H1 (cell line): ENCODE data around the gene MSH5. TPM values are rescaled to one million over a fixed set of nuclear protein-coding genes. Genes with fewer than 3 reads are reported as not detected.

Experiments used
- CTCF ChIA-PET: fragments of 300-600 bp; sonication (Branson Sonifier 250); formaldehyde crosslinking; loops from one replicate; lab custom pipeline; 2021; ENCODE audit not compliant: partially characterized antibody; lab: Charles Lee
- POLR2A ChIA-PET: fragments of 300-600 bp; sonication (Branson Sonifier 250); formaldehyde crosslinking; loops from one replicate; lab custom pipeline; 2021; ENCODE audit warnings: inconsistent platforms; ENCODE audit not compliant: partially characterized antibody; lab: Charles Lee
- DNase-seq, 2 experiments: peaks; one replicate each; pipeline versions ENCODE4 v3.0.0 to v3.0.0-alpha.2; 2010 to 2022; ENCODE audit warnings: low spot score in 2 of 2, low read depth in 1 of 2, mixed read lengths in 1 of 2
- FAIRE-seq: peaks from 2 replicates; lab custom pipeline; 2011; peaks lifted over from hg19 to GRCh38; lab: Jason Lieb, UNC
- H2AFZ ChIP-seq: 2 replicates; pipeline ENCODE4 v1.8.1; 2012; ENCODE audit warnings: low read length, inconsistent platforms
- H2AK5ac ChIP-seq: 2 replicates; pipeline ENCODE4 v1.6.1; 2013; ENCODE audit warnings: low read depth, low read length
- H2BK120ac ChIP-seq: replicated peaks from 2 replicates; pipeline ENCODE3; 2013; ENCODE audit warnings: low read depth, low read length, inconsistent platforms
- H2BK12ac ChIP-seq: 2 replicates; pipeline ENCODE4 v1.6.1; 2013; ENCODE audit warnings: low read depth, low read length
- H2BK15ac ChIP-seq: 2 replicates; pipeline ENCODE4 v1.6.1; 2013; ENCODE audit warnings: low read length
- H2BK20ac ChIP-seq: 2 replicates; pipeline ENCODE4 v1.6.1; 2013; ENCODE audit warnings: low read length
- H2BK5ac ChIP-seq: 2 replicates; pipeline ENCODE4 v1.6.1; 2013; ENCODE audit warnings: low read depth, low read length
- H3K14ac ChIP-seq: 2 replicates; pipeline ENCODE4 v1.6.1; 2013; ENCODE audit warnings: inconsistent platforms; ENCODE audit not compliant: insufficient read length
- H3K18ac ChIP-seq: 2 replicates; pipeline ENCODE4 v1.6.1; 2013; ENCODE audit warnings: low read length; ENCODE audit errors: extremely low read depth
- H3K23ac ChIP-seq: 2 replicates; pipeline ENCODE4 v1.6.1; 2013; ENCODE audit warnings: inconsistent platforms; ENCODE audit not compliant: insufficient read length
- H3K23me2 ChIP-seq: 2 replicates; pipeline ENCODE4 v1.6.1; 2013; ENCODE audit warnings: low read depth, low read length
- H3K27ac ChIP-seq: 2 replicates; pipeline ENCODE4 v1.6.1; 2011; ENCODE audit warnings: low read depth, low read length, inconsistent platforms
- H3K27me3 ChIP-seq, 4 experiments: replicated peaks in 1 of 4; 1 replicate in 1 of 4; 2 replicates in 3 of 4; pipeline versions ENCODE4 v1.6.1 to v1.8.1; 2011 to 2013; ENCODE audit warnings: low read length in 3 of 4, mild to moderate bottlenecking in 3 of 4, inconsistent platforms in 2 of 4, mixed read lengths in 2 of 4, moderate library complexity in 1 of 4; ENCODE audit not compliant: control insufficient read depth in 3 of 4, insufficient read depth in 3 of 4; ENCODE audit errors: extremely low read depth in 1 of 4
- H3K36me3 ChIP-seq, 4 experiments: 2 replicates each; pipeline versions ENCODE4 v1.6.1 to v1.8.1; 2011 to 2013; ENCODE audit warnings: mild to moderate bottlenecking in 4 of 4, low read length in 3 of 4, moderate library complexity in 2 of 4, control low read depth in 1 of 4, inconsistent platforms in 1 of 4; ENCODE audit not compliant: insufficient read depth in 4 of 4, control insufficient read depth in 2 of 4
- H3K4ac ChIP-seq: replicated peaks from 2 replicates; pipeline ENCODE3; 2013; ENCODE audit warnings: low read length, low read depth, mixed read lengths, inconsistent platforms; ENCODE audit not compliant: insufficient read length
- H3K4me1 ChIP-seq, 4 experiments: replicated peaks in 1 of 4; 1 replicate in 1 of 4; 2 replicates in 3 of 4; pipeline versions ENCODE4 v1.6.1 to v1.8.1; 2011 to 2013; ENCODE audit warnings: low read length in 3 of 4, inconsistent platforms in 2 of 4, mixed read lengths in 1 of 4; ENCODE audit not compliant: insufficient read depth in 4 of 4, control insufficient read depth in 3 of 4
- H3K4me2 ChIP-seq, 2 experiments: 2 replicates each; pipeline versions ENCODE4 v1.6.1 to v1.8.1; 2011 to 2013; ENCODE audit warnings: low read depth in 2 of 2, low read length in 2 of 2, control low read depth in 1 of 2, inconsistent platforms in 1 of 2, mild to moderate bottlenecking in 1 of 2; ENCODE audit not compliant: insufficient read depth in 1 of 2
- H3K4me3 ChIP-seq, 4 experiments: fragments of 200-600, 300-600 bp in 1 of 4; sonication (generic), shearing (Covaris generic), sonication (Bioruptor Twin) in 1 of 4; 2 replicates each; pipeline versions ENCODE4 v1.5.1 to v1.8.1; 2011 to 2016; ENCODE audit warnings: low read length in 4 of 4, low read depth in 3 of 4, control low read depth in 2 of 4, inconsistent platforms in 2 of 4, mild to moderate bottlenecking in 2 of 4, mixed read lengths in 1 of 4, moderate library complexity in 1 of 4; ENCODE audit not compliant: insufficient read depth in 2 of 4; ENCODE audit errors: extremely low read depth in 1 of 4
- H3K56ac ChIP-seq: replicated peaks from 2 replicates; pipeline ENCODE3; 2013; ENCODE audit warnings: low read depth, mild to moderate bottlenecking, mixed read lengths, low read length, inconsistent platforms; ENCODE audit not compliant: insufficient read length
- H3K79me1 ChIP-seq: 2 replicates; pipeline ENCODE4 v1.6.1; 2013; ENCODE audit warnings: low read depth, low read length, control low read depth
- H3K79me2 ChIP-seq, 2 experiments: 2 replicates each; pipeline versions ENCODE4 v1.6.1 to v1.8.1; 2012 to 2013; ENCODE audit warnings: low read length in 2 of 2, mild to moderate bottlenecking in 2 of 2, inconsistent platforms in 1 of 2; ENCODE audit not compliant: insufficient read depth in 2 of 2, control insufficient read depth in 1 of 2
- H3K9ac ChIP-seq, 4 experiments: replicated peaks in 1 of 4; 1 replicate in 1 of 4; 2 replicates in 3 of 4; pipeline versions ENCODE4 v1.6.1 to v1.8.1; 2011 to 2013; ENCODE audit warnings: low read depth in 3 of 4, low read length in 3 of 4, control low read depth in 2 of 4, mild to moderate bottlenecking in 2 of 4, moderate library complexity in 2 of 4, inconsistent platforms in 1 of 4; ENCODE audit errors: extremely low read depth in 1 of 4
- H3K9me3 ChIP-seq, 2 experiments: 2 replicates each; pipeline versions ENCODE4 v1.6.1 to v1.8.1; 2012 to 2013; ENCODE audit warnings: mild to moderate bottlenecking in 2 of 2, moderate library complexity in 2 of 2, control low read depth in 1 of 2, inconsistent platforms in 1 of 2, low read depth in 1 of 2, low read length in 1 of 2, mixed read lengths in 1 of 2; ENCODE audit not compliant: insufficient read depth in 2 of 2
- H4K20me1 ChIP-seq, 2 experiments: replicated peaks in 1 of 2; 2 replicates each; pipeline versions ENCODE3 to v1.8.1; 2011 to 2013; ENCODE audit warnings: inconsistent platforms in 2 of 2, low read length in 2 of 2, mild to moderate bottlenecking in 1 of 2; ENCODE audit not compliant: insufficient read depth in 2 of 2, control insufficient read depth in 1 of 2
- H4K5ac ChIP-seq: 2 replicates; pipeline ENCODE4 v1.6.1; 2013; ENCODE audit warnings: low read length, low read depth, mixed read lengths, inconsistent platforms; ENCODE audit not compliant: insufficient read length
- H4K8ac ChIP-seq: 2 replicates; pipeline ENCODE4 v1.8.0; 2013; ENCODE audit warnings: mild to moderate bottlenecking, moderate library complexity, low read length, inconsistent platforms; ENCODE audit not compliant: insufficient read depth; ENCODE audit errors: extremely low read depth
- H4K91ac ChIP-seq: replicated peaks from 2 replicates; pipeline ENCODE3; 2013; ENCODE audit warnings: low read length, mixed read lengths, inconsistent platforms; ENCODE audit not compliant: insufficient read length
- BRCA1 ChIP-seq: IDR thresholded peaks from 2 replicates; pipeline ENCODE4 v1.6.1; 2012; ENCODE audit warnings: low read depth, low read length, improper control_type of control experiment
- EP300 ChIP-seq, 2 experiments: IDR thresholded peaks; 1 replicate in 1 of 2; 2 replicates in 1 of 2; pipeline ENCODE4 v1.6.1; 2011 to 2012; ENCODE audit warnings: low read depth in 2 of 2, low read length in 2 of 2, mild to moderate bottlenecking in 2 of 2, borderline replicate concordance in 1 of 2, inconsistent platforms in 1 of 2, moderate library complexity in 1 of 2
- SP4 ChIP-seq: IDR thresholded peaks from 2 replicates; pipeline ENCODE4 v1.6.1; 2012; ENCODE audit warnings: low read length, inconsistent platforms
- WGBS, 2 experiments: shearing (Covaris generic) in 1 of 2; methylation state at CpG; one replicate each; pipeline versions ENCODE4 v1.1.6 to v1.1.7; 2013 to 2015; ENCODE audit warnings: low lambda C conversion rate in 2 of 2, mixed read lengths in 2 of 2, inconsistent platforms in 1 of 2, low coverage in 1 of 2, missing lambda C conversion rate in 1 of 2; ENCODE audit not compliant: insufficient replicate concordance in 2 of 2, insufficient coverage in 1 of 2, insufficient read length in 1 of 2; ENCODE audit errors: extremely low coverage in 1 of 2, missing lambda C conversion rate in 1 of 2; 5-methylcytosine and 5-hydroxymethylcytosine counted together
- polyA plus RNA-seq, 7 experiments: library from polyadenylated mRNA; depleted of rRNA in 3 of 7; stranded (reverse) in 5 of 7; unstranded in 2 of 7; fragments of >200 nt in 5 of 7; fragments of 200-250 nt in 2 of 7; gene quantifications; 1 replicate in 5 of 7; 2 replicates in 1 of 7; 4 replicates in 1 of 7; pipeline versions ENCODE4 v1.2.1 to v1.2.3, GENCODE V29; 2011 to 2013; ENCODE audit warnings: missing spikeins in 2 of 7, mixed read lengths in 2 of 7
- total RNA-seq: library from RNA; stranded (reverse); fragmentation: NEBNext Ultra II Directional; extraction: Animal tissue kit (Norgen Biotek cat#: 25700); gene quantifications from 2 replicates; pipeline ENCODE4 v1.2.1, GENCODE V29; 2021

MSH5 gene
- total and polyA plus RNA-seq, 2 of the 8 experiments (the other 6 are each of a cell fraction or from before 2014, with no cell fraction given) = 25.3 to 26.5 TPM

GRCh38 chr6:31797588-31797987 is 57.8 kb downstream of the MSH5 start:
- H3K9me3 ChIP-seq = no peaks in the 10 kb centered on the region
- H2BK5ac ChIP-seq = no peak overlapping the region
- H2BK15ac ChIP-seq = no peak overlapping the region
- H2BK12ac ChIP-seq = no peak overlapping the region
- peaks cover 5% of the 10 kb centered on the region; the same call in 1 of the 2 replicates for H3K23me2 ChIP-seq
- no peak for TF ChIP-seq SP4
- TF ChIP-seq EP300 (IDR thresholded peaks at IDR 0.05; ENCODE audit: borderline replicate concordance in 1 of 2, low read depth in 2 of 2, low read length in 2 of 2) = no peak
- TF ChIP-seq BRCA1 = no peak
- H2AK5ac ChIP-seq = no peak overlapping the region
- no peak for FAIRE-seq
- H4K91ac ChIP-seq = no peak overlapping the region
- peaks cover 0 to 19% of the 10 kb centered on the region in 2 experiments; a peak in 2 of 4 replicates for H3K79me2 ChIP-seq
- H3K27me3 ChIP-seq = no peaks in the 10 kb centered on the region
- CTCF ChIA-PET = interaction anchor here (0.7 to 5.9 kb wide), 6 partner anchors 8 to 34 kb away, joined by 3 to 28 read pairs (median 4); partner anchors contain the start of genes HSPA1A, HSPA1L and LSM2
- no peak overlapping the region for H2BK120ac ChIP-seq
- peaks cover 3% of the 10 kb centered on the region; the same call in 1 of the 2 replicates for H3K79me1 ChIP-seq
- peaks cover 0 to 2% (median under 1%) of the 10 kb centered on the region in 4 experiments; a peak in 3 of 7 replicates for H3K4me1 ChIP-seq
- H4K8ac ChIP-seq = no peak overlapping the region
- H2AFZ ChIP-seq = no peak overlapping the region
- H3K23ac ChIP-seq = no peak overlapping the region
- peaks cover 1 to 2% of the 10 kb centered on the region in 2 experiments for H4K20me1 ChIP-seq
- H3K27ac ChIP-seq = no peak overlapping the region
- H3K4me2 ChIP-seq = no peak overlapping the region
- no peak for DNase-seq
- no peak overlapping the region for H3K4me3 ChIP-seq
- H4K5ac ChIP-seq = no peak overlapping the region
- WGBS, 2 experiments = 92% methylated on average over 5 of the region's 5 CpGs; no CpG with 5 or more reads in 1 of the 2 experiments
- H3K9ac ChIP-seq = no peak overlapping the region
- H3K4ac ChIP-seq = no peak overlapping the region
- H2BK20ac ChIP-seq = no peak overlapping the region
- no peak overlapping the region for H3K14ac ChIP-seq
- H3K56ac ChIP-seq = no peak overlapping the region
- H3K18ac ChIP-seq = no peak overlapping the region
- peaks cover 2 to 26% (median 13%) of the 10 kb centered on the region in 4 experiments; a peak in 5 of 8 replicates for H3K36me3 ChIP-seq
- POLR2A ChIA-PET = interaction anchor here (0.9 to 7.6 kb wide), 6 partner anchors 8 to 71 kb away, joined by 3 to 81 read pairs (median 15); partner anchors contain the start of genes HSPA1A, HSPA1L and LSM2
